Vagina (tissue), 2 donors: Measurements from ENCODE around the gene CHD6.

Experiments
- POLR2AphosphoS5 ChIP-seq, 2 donors: sonication (generic); formaldehyde crosslinking; IDR thresholded peaks; one replicate each; pipeline ENCODE4 v1.9.0; 2017; ENCODE audit warnings: antibody characterized with exemption in 2 of 2, mild to moderate bottlenecking in 2 of 2, low read depth in 1 of 2; ENCODE audit not compliant: insufficient read depth in 1 of 2
- TF ChIP-seq, protein P1 (sequence below), 3 experiments: fragments of 450-650 bp in 2 of 3; fragments of 200-600 bp in 1 of 3; sonication (generic) in 1 of 3; IDR thresholded peaks; one replicate each; pipeline ENCODE4 v1.5.1; 2017 to 2019; ENCODE audit warnings: antibody characterized with exemption in 3 of 3, mild to moderate bottlenecking in 2 of 3, moderate library complexity in 2 of 3

DNA sequence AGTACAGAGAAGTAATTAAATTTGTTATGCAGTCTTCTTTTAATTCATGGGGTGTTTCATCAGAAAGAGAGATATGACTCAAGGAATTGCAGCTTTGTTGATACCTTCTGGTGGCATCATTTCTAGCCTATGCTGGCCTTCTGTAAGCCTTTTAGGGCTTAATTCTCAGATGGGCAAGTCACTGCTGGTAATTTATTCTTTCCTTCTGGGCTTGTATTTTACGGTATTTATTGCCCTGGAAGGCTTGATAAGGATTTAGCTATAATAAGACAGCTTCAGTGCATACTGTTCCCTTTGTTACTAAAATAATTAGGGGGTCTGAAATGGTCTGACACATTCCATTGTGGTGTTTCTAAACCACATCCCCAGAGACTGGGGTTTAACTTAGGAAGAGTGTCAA lies 193.6 kb downstream of the CHD6 start:
- TF ChIP-seq, protein P1, sequence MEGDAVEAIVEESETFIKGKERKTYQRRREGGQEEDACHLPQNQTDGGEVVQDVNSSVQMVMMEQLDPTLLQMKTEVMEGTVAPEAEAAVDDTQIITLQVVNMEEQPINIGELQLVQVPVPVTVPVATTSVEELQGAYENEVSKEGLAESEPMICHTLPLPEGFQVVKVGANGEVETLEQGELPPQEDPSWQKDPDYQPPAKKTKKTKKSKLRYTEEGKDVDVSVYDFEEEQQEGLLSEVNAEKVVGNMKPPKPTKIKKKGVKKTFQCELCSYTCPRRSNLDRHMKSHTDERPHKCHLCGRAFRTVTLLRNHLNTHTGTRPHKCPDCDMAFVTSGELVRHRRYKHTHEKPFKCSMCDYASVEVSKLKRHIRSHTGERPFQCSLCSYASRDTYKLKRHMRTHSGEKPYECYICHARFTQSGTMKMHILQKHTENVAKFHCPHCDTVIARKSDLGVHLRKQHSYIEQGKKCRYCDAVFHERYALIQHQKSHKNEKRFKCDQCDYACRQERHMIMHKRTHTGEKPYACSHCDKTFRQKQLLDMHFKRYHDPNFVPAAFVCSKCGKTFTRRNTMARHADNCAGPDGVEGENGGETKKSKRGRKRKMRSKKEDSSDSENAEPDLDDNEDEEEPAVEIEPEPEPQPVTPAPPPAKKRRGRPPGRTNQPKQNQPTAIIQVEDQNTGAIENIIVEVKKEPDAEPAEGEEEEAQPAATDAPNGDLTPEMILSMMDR (IDR thresholded peaks at IDR 0.05), result no peak
- TF ChIP-seq POLR2AphosphoS5 (IDR thresholded peaks at IDR 0.05; ENCODE audit: insufficient read depth in 1 of 2, low read depth in 1 of 2), result no peak
